Stimulated activated naive CD8-positive, alpha-beta T cell treated with anti-CD3 and anti-CD28 coated beads, Interleukin-15, Interleukin-2, amounts not matched to agents 100 ng/mL and 50 ng/mL, for 24 hours (primary cell): ENCODE results near the gene MAD1L1.

ENCODE experiments used
- H3K27ac Mint-ChIP-seq: one replicate; pipeline ENCODE4 v1.8.0; 2021; ENCODE audit warnings: mild to moderate bottlenecking, mixed read lengths
- H3K27me3 Mint-ChIP-seq: one replicate; pipeline ENCODE4 v1.8.0; 2021; ENCODE audit warnings: mixed read lengths
- H3K36me3 Mint-ChIP-seq: one replicate; pipeline ENCODE4 v1.8.0; 2021; ENCODE audit warnings: low read depth, mixed read lengths
- H3K4me1 Mint-ChIP-seq: one replicate; pipeline ENCODE4 v1.8.0; 2021; ENCODE audit warnings: low read depth, mixed read lengths
- H3K4me3 Mint-ChIP-seq: one replicate; pipeline ENCODE4 v1.8.0; 2021; ENCODE audit warnings: mild to moderate bottlenecking, mixed read lengths
- H3K9me3 Mint-ChIP-seq: one replicate; pipeline ENCODE4 v1.8.0; 2021; ENCODE audit warnings: mixed read lengths

The MAD1L1 gene

GRCh38 chr7:2102375-2102723 lies 130.4 kb downstream of the MAD1L1 start:
- Mint-ChIP-seq H3K4me3 (no peak overlapping the region), H3K27me3 (no peaks in the 10 kb centered on the region), H3K27ac (peak overlapping the region; percentile 73), H3K36me3 (peaks cover 5% of the 10 kb centered on the region), H3K9me3 (no peaks in the 10 kb centered on the region), H3K4me1 (peaks cover 72% of the 10 kb centered on the region)

GRCh38 chr7:2101630-2102374 lies 130.9 kb downstream of the MAD1L1 start:
- Mint-ChIP-seq H3K4me3 (no peak overlapping the region), H3K4me1 (peaks cover 74% of the 10 kb centered on the region), H3K27ac (peak overlapping the region; percentile 73), H3K36me3 (peaks cover 5% of the 10 kb centered on the region), H3K9me3 (no peaks in the 10 kb centered on the region), H3K27me3 (no peaks in the 10 kb centered on the region)

GRCh38 chr7:2100278-2101208 lies 132.2 kb downstream of the MAD1L1 start:
- peak overlapping the region; percentile 39 for H3K4me3 Mint-ChIP-seq
- H3K9me3 Mint-ChIP-seq: no peaks in the 10 kb centered on the region
- peaks cover 5% of the 10 kb centered on the region for H3K36me3 Mint-ChIP-seq
- H3K27me3 Mint-ChIP-seq: no peaks in the 10 kb centered on the region
- H3K4me1 Mint-ChIP-seq: peaks cover 74% of the 10 kb centered on the region
- H3K27ac Mint-ChIP-seq: peak overlapping the region; percentile 81

- Mint-ChIP-seq H3K27me3 (no peaks in the 10 kb centered on the region), H3K36me3 (peaks cover 5% of the 10 kb centered on the region), H3K9me3 (no peaks in the 10 kb centered on the region), H3K27ac (peak overlapping the region; percentile 81), H3K4me1 (peaks cover 71% of the 10 kb centered on the region), H3K4me3 (peak overlapping the region; percentile 21)
Observed at GRCh38 chr7:2099048-2099957, 133.4 kb downstream of the MAD1L1 start.

GRCh38 chr7:2098496-2098895 lies 134.2 kb downstream of the MAD1L1 start:
- no peak overlapping the region for H3K4me3 Mint-ChIP-seq
- peaks cover 67% of the 10 kb centered on the region for H3K4me1 Mint-ChIP-seq
- H3K9me3 Mint-ChIP-seq: no peaks in the 10 kb centered on the region
- H3K36me3 Mint-ChIP-seq: peaks cover 5% of the 10 kb centered on the region
- H3K27me3 Mint-ChIP-seq: no peaks in the 10 kb centered on the region
- peak overlapping the region; percentile 70 for H3K27ac Mint-ChIP-seq

- Mint-ChIP-seq H3K36me3 (peaks cover 5% of the 10 kb centered on the region), H3K4me3 (no peak overlapping the region), H3K27me3 (no peaks in the 10 kb centered on the region), H3K9me3 (no peaks in the 10 kb centered on the region), H3K4me1 (peaks cover 63% of the 10 kb centered on the region), H3K27ac (no peak overlapping the region)
Observed at GRCh38 chr7:2098056-2098455, 134.7 kb downstream of the MAD1L1 start.

GRCh38 chr7:2097492-2097891 lies 135.3 kb downstream of the MAD1L1 start:
- Mint-ChIP-seq H3K27ac (no peak overlapping the region), H3K9me3 (no peaks in the 10 kb centered on the region), H3K36me3 (peaks cover 5% of the 10 kb centered on the region), H3K27me3 (no peaks in the 10 kb centered on the region), H3K4me3 (no peak overlapping the region), H3K4me1 (peaks cover 60% of the 10 kb centered on the region)

GRCh38 chr7:2096692-2097387 lies 135.9 kb downstream of the MAD1L1 start:
- Mint-ChIP-seq H3K4me1 (peaks cover 53% of the 10 kb centered on the region), H3K27ac (no peak overlapping the region), H3K9me3 (no peaks in the 10 kb centered on the region), H3K4me3 (no peak overlapping the region), H3K36me3 (peaks cover 4% of the 10 kb centered on the region), H3K27me3 (no peaks in the 10 kb centered on the region)

- no peaks in the 10 kb centered on the region for H3K27me3 Mint-ChIP-seq
- H3K9me3 Mint-ChIP-seq: no peaks in the 10 kb centered on the region
- peaks cover 4% of the 10 kb centered on the region for H3K36me3 Mint-ChIP-seq
- no peak overlapping the region for H3K27ac Mint-ChIP-seq
- peaks cover 43% of the 10 kb centered on the region for H3K4me1 Mint-ChIP-seq
- no peak overlapping the region for H3K4me3 Mint-ChIP-seq
Observed at GRCh38 chr7:2095436-2095835, 137.3 kb downstream of the MAD1L1 start.

- H3K27ac Mint-ChIP-seq: peak overlapping the region; percentile 52
Observed at GRCh38 chr7:2094454-2095045, 138.2 kb downstream of the MAD1L1 start.

GRCh38 chr7:2093843-2094220 lies 138.9 kb downstream of the MAD1L1 start:
- peaks cover 4% of the 10 kb centered on the region for H3K36me3 Mint-ChIP-seq
- no peaks in the 10 kb centered on the region for H3K9me3 Mint-ChIP-seq
- no peak overlapping the region for H3K27ac Mint-ChIP-seq
- no peaks in the 10 kb centered on the region for H3K27me3 Mint-ChIP-seq
- peaks cover 27% of the 10 kb centered on the region for H3K4me1 Mint-ChIP-seq
- no peak overlapping the region for H3K4me3 Mint-ChIP-seq

More at GRCh38 chr7:2094454-2095045, 138.2 kb downstream of the MAD1L1 start:
- Mint-ChIP-seq H3K9me3 (no peaks in the 10 kb centered on the region), H3K27me3 (no peaks in the 10 kb centered on the region), H3K36me3 (peaks cover 4% of the 10 kb centered on the region), H3K4me3 (no peak overlapping the region), H3K4me1 (peaks cover 34% of the 10 kb centered on the region)

GRCh38 chr7:2093215-2093842 lies 139.4 kb downstream of the MAD1L1 start:
- H3K27me3 Mint-ChIP-seq: no peaks in the 10 kb centered on the region

GRCh38 chr7:2092279-2092678 lies 140.5 kb downstream of the MAD1L1 start:
- H3K27me3 Mint-ChIP-seq: no peaks in the 10 kb centered on the region
- H3K4me3 Mint-ChIP-seq: no peak overlapping the region
- no peaks in the 10 kb centered on the region for H3K9me3 Mint-ChIP-seq
- H3K4me1 Mint-ChIP-seq: peaks cover 14% of the 10 kb centered on the region
- H3K36me3 Mint-ChIP-seq: peaks cover 4% of the 10 kb centered on the region
- no peak overlapping the region for H3K27ac Mint-ChIP-seq

More at GRCh38 chr7:2093215-2093842, 139.4 kb downstream of the MAD1L1 start:
- H3K9me3 Mint-ChIP-seq: no peaks in the 10 kb centered on the region
- peaks cover 22% of the 10 kb centered on the region for H3K4me1 Mint-ChIP-seq
- H3K27ac Mint-ChIP-seq: no peak overlapping the region
- H3K36me3 Mint-ChIP-seq: peaks cover 4% of the 10 kb centered on the region
- H3K4me3 Mint-ChIP-seq: no peak overlapping the region
